GM19372 (cell line): ENCODE measurements around the gene MAP1LC3C.

Source experiments
- ATAC-seq: cut with Tn5 transposase; IDR thresholded peaks from one replicate; pipeline ENCODE4 v1.9.1; 2021; ENCODE audit warnings: mild to moderate bottlenecking, low read depth, moderate library complexity; ENCODE audit not compliant: unreplicated experiment

MAP1LC3C gene

GRCh38 chr1:241999026-241999425, at the start of gene MAP1LC3C:
Gene MAP1LC3C, minus strand, starts transcription at chr1:241999098. Its CDS starts 90 bp downstream, at chr1:241999008.
- no peak for ATAC-seq

GRCh38 chr1:242043165-242043564, 44.3 kb upstream of the MAP1LC3C start:
- ATAC-seq = no peak

GRCh38 chr1:242034392-242034791, 35.5 kb upstream of the MAP1LC3C start:
- ATAC-seq = no peak

GRCh38 chr1:242033447-242033846, 34.5 kb upstream of the MAP1LC3C start:
- no peak for ATAC-seq

GRCh38 chr1:242030071-242030470, 31.2 kb upstream of the MAP1LC3C start:
- ATAC-seq = no peak

GRCh38 chr1:242025681-242026080, 26.8 kb upstream of the MAP1LC3C start:
- no peak for ATAC-seq

- no peak for ATAC-seq
These were observed 24.9 kb upstream of the MAP1LC3C start for GRCh38 chr1:242023805-242024204.

GRCh38 chr1:242019018-242019417, 20.1 kb upstream of the MAP1LC3C start:
- no peak for ATAC-seq

GRCh38 chr1:242017580-242018233, 18.8 kb upstream of the MAP1LC3C start:
- ATAC-seq = peak; percentile 79

- no peak for ATAC-seq
These were observed 17.6 kb upstream of the MAP1LC3C start for GRCh38 chr1:242016479-242016878.

- no peak for ATAC-seq
These were observed 13.2 kb upstream of the MAP1LC3C start for GRCh38 chr1:242011894-242012660.

GRCh38 chr1:242008826-242009495, 10.1 kb upstream of the MAP1LC3C start:
- no peak for ATAC-seq

GRCh38 chr1:242006976-242007375, 8.1 kb upstream of the MAP1LC3C start:
- no peak for ATAC-seq

GRCh38 chr1:242005866-242006535, 7.1 kb upstream of the MAP1LC3C start:
- ATAC-seq = no peak

- no peak for ATAC-seq
These were observed 6.0 kb upstream of the MAP1LC3C start for GRCh38 chr1:242004751-242005495.

- ATAC-seq = no peak
These were observed 3.6 kb upstream of the MAP1LC3C start for GRCh38 chr1:242002510-242002909.

GRCh38 chr1:242002072-242002471, 3.2 kb upstream of the MAP1LC3C start:
- no peak for ATAC-seq

GRCh38 chr1:242000434-242000833, 1.5 kb upstream of the MAP1LC3C start:
- no peak for ATAC-seq

GRCh38 chr1:241998412-241998921, 431 bp downstream of the MAP1LC3C start:
- peak; percentile 84 for ATAC-seq

GRCh38 chr1:241997401-241997998, 1.4 kb downstream of the MAP1LC3C start:
- ATAC-seq = no peak
